C4-2B (cell line): ENCODE measurements around the gene FAXC.

Experiments
- CTCF ChIP-seq: fragments of 450-650 bp; conservative IDR thresholded peaks from 2 replicates; pipeline ENCODE4 v1.5.1; 2017; ENCODE audit warnings: mild to moderate bottlenecking
- ZFX ChIP-seq: fragments of 450-650 bp; IDR thresholded peaks from 2 replicates; pipeline ENCODE4 v1.6.1; 2017

- TF ChIP-seq CTCF (no peak), ZFX (no peak)
These were observed 53.2 kb downstream of the FAXC start for GRCh38 chr6:99296261-99296660.
